Nephron (organoid): ENCODE results near the gene IGFBP5.

Experiments used
- H3K27ac Mint-ChIP-seq, 3 experiments: 2 replicates each; pipeline ENCODE4 v1.8.0; 2020; ENCODE audit warnings: mixed read lengths in 3 of 3, mild to moderate bottlenecking in 2 of 3, moderate library complexity in 1 of 3
- H3K27me3 Mint-ChIP-seq: 2 replicates; pipeline ENCODE4 v1.8.0; 2021; ENCODE audit warnings: low read depth, mild to moderate bottlenecking, moderate library complexity, mixed read lengths
- H3K36me3 Mint-ChIP-seq: 2 replicates; pipeline ENCODE4 v1.8.0; 2020; ENCODE audit warnings: low read depth, mixed read lengths
- H3K4me1 Mint-ChIP-seq: 2 replicates; pipeline ENCODE4 v1.8.0; 2020; ENCODE audit warnings: mixed read lengths
- H3K4me3 Mint-ChIP-seq, 3 experiments: 2 replicates each; pipeline ENCODE4 v1.8.0; 2020; ENCODE audit warnings: mild to moderate bottlenecking in 3 of 3, mixed read lengths in 3 of 3, moderate library complexity in 2 of 3
- H3K9me3 Mint-ChIP-seq: 2 replicates; pipeline ENCODE4 v1.8.0; 2020; ENCODE audit warnings: mixed read lengths
- TF ChIP-seq, protein P1 (sequence below), 3 experiments: fragments of 200-600 bp; sonication (generic); IDR thresholded peaks; one replicate each; pipeline ENCODE4 v1.5.0; 2021; ENCODE audit warnings: antibody characterized with exemption in 3 of 3; ENCODE audit not compliant: unreplicated experiment in 3 of 3

The IGFBP5 gene

GRCh38 chr2:216648105-216648504 is 47.2 kb downstream of the IGFBP5 start:
- Mint-ChIP-seq H3K36me3 (peaks cover 44% of the 10 kb centered on the region), H3K4me3 (no peak overlapping the region), H3K9me3 (no peaks in the 10 kb centered on the region), H3K4me1 (peaks cover 71% of the 10 kb centered on the region), H3K27ac (peak overlapping the region; percentile 4 to 36 (median 10)), H3K27me3 (no peaks in the 10 kb centered on the region)
- TF ChIP-seq, protein P1, sequence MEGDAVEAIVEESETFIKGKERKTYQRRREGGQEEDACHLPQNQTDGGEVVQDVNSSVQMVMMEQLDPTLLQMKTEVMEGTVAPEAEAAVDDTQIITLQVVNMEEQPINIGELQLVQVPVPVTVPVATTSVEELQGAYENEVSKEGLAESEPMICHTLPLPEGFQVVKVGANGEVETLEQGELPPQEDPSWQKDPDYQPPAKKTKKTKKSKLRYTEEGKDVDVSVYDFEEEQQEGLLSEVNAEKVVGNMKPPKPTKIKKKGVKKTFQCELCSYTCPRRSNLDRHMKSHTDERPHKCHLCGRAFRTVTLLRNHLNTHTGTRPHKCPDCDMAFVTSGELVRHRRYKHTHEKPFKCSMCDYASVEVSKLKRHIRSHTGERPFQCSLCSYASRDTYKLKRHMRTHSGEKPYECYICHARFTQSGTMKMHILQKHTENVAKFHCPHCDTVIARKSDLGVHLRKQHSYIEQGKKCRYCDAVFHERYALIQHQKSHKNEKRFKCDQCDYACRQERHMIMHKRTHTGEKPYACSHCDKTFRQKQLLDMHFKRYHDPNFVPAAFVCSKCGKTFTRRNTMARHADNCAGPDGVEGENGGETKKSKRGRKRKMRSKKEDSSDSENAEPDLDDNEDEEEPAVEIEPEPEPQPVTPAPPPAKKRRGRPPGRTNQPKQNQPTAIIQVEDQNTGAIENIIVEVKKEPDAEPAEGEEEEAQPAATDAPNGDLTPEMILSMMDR (IDR thresholded peaks at IDR 0.05; ENCODE audit: unreplicated experiment in 3 of 3) = no peak

- peaks cover 4% of the 10 kb centered on the region for H3K27me3 Mint-ChIP-seq
- H3K9me3 Mint-ChIP-seq = no peaks in the 10 kb centered on the region
- no peak overlapping the region for H3K4me3 Mint-ChIP-seq
- peaks cover 53% of the 10 kb centered on the region for H3K36me3 Mint-ChIP-seq
- TF ChIP-seq, protein P1 (IDR thresholded peaks at IDR 0.05; ENCODE audit: unreplicated experiment in 3 of 3) = no peak
- peak overlapping the region; percentile 31 to 91 (median 34) for H3K27ac Mint-ChIP-seq
- peaks cover 63% of the 10 kb centered on the region for H3K4me1 Mint-ChIP-seq
Measured at GRCh38 chr2:216646116-216646515, 49.2 kb downstream of the IGFBP5 start.

DNA sequence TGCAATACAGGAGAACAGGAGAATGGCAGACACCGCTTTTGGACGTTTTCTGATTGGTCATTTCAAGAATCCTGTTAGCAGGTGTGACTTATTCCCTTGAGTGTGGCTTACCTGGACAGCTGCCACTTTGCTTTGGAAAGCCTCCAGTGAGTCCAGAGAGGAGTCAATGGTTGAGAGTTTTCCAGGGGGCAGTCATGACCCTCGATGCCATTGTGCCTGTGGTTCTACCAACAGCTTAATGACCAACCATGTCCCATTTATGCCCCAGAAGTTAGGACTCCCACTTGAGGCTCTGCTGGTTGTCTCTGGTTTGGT is 49.8 kb downstream of the IGFBP5 start:
- Mint-ChIP-seq H3K4me1 (peaks cover 58% of the 10 kb centered on the region), H3K36me3 (peaks cover 57% of the 10 kb centered on the region), H3K4me3 (no peak overlapping the region), H3K27ac (peak overlapping the region; percentile 15 to 91 (median 22)), H3K9me3 (no peaks in the 10 kb centered on the region), H3K27me3 (peaks cover 4% of the 10 kb centered on the region)
- TF ChIP-seq, protein P1 (IDR thresholded peaks at IDR 0.05; ENCODE audit: unreplicated experiment in 3 of 3) = no peak

GRCh38 chr2:216644842-216645635 is 50.3 kb downstream of the IGFBP5 start:
- peak overlapping the region in 1 of 3 experiments; percentile 53 for H3K4me3 Mint-ChIP-seq
- peaks cover 55% of the 10 kb centered on the region for H3K4me1 Mint-ChIP-seq
- no peaks in the 10 kb centered on the region for H3K9me3 Mint-ChIP-seq
- peaks cover 4% of the 10 kb centered on the region for H3K27me3 Mint-ChIP-seq
- TF ChIP-seq, protein P1 (IDR thresholded peaks at IDR 0.05; ENCODE audit: unreplicated experiment in 3 of 3) = no peak
- peak overlapping the region; percentile 88 to 94 (median 91) for H3K27ac Mint-ChIP-seq
- peaks cover 60% of the 10 kb centered on the region for H3K36me3 Mint-ChIP-seq

- Mint-ChIP-seq H3K4me3 (peak overlapping the region in 1 of 3 experiments; percentile 19), H3K27ac (peak overlapping the region; percentile 88 to 94 (median 91)), H3K36me3 (peaks cover 66% of the 10 kb centered on the region), H3K4me1 (peaks cover 55% of the 10 kb centered on the region), H3K9me3 (no peaks in the 10 kb centered on the region), H3K27me3 (peaks cover 4% of the 10 kb centered on the region)
- TF ChIP-seq, protein P1 (IDR thresholded peaks at IDR 0.05; ENCODE audit: unreplicated experiment in 3 of 3) = no peak
Measured at GRCh38 chr2:216643986-216644659, 51.2 kb downstream of the IGFBP5 start.
